HG02840 (cell line): ENCODE data around the gene SPAG16.

Experiments used
- ATAC-seq: cut with Tn5 transposase; IDR thresholded peaks from one replicate; pipeline ENCODE4 v1.9.1; 2021; ENCODE audit warnings: mild to moderate bottlenecking, moderate library complexity, moderate number of reproducible peaks; ENCODE audit not compliant: unreplicated experiment, low FRiP score

SPAG16 gene

GRCh38 chr2:213537579-213537978, 253.3 kb downstream of the SPAG16 start:
- ATAC-seq: no peak

- ATAC-seq: no peak
Measured at GRCh38 chr2:213544940-213545339, 260.7 kb downstream of the SPAG16 start.

GRCh38 chr2:213545481-213545880, 261.2 kb downstream of the SPAG16 start:
- ATAC-seq: no peak

GRCh38 chr2:213545964-213546475, 261.8 kb downstream of the SPAG16 start:
- ATAC-seq: no peak

- no peak for ATAC-seq
Measured at GRCh38 chr2:213551526-213551925, 267.3 kb downstream of the SPAG16 start.

- ATAC-seq: no peak
Measured at GRCh38 chr2:213559053-213559452, 274.8 kb downstream of the SPAG16 start.

- no peak for ATAC-seq
Measured at GRCh38 chr2:213561759-213562158, 277.5 kb downstream of the SPAG16 start.

- ATAC-seq: no peak
Measured at GRCh38 chr2:213562539-213563180, 278.4 kb downstream of the SPAG16 start.

GRCh38 chr2:213566846-213567245, 282.6 kb downstream of the SPAG16 start:
- no peak for ATAC-seq

- no peak for ATAC-seq
Measured at GRCh38 chr2:213609570-213610170, 325.4 kb downstream of the SPAG16 start.

- no peak for ATAC-seq
Measured at GRCh38 chr2:213627054-213627710, 342.9 kb downstream of the SPAG16 start.

- no peak for ATAC-seq
Measured at GRCh38 chr2:213627835-213628460, 343.7 kb downstream of the SPAG16 start.

GRCh38 chr2:213640738-213641425, 356.6 kb downstream of the SPAG16 start:
- ATAC-seq: no peak

- ATAC-seq: no peak
Measured at GRCh38 chr2:213644926-213645325, 360.7 kb downstream of the SPAG16 start.

- no peak for ATAC-seq
Measured at GRCh38 chr2:213649176-213649575, 364.9 kb downstream of the SPAG16 start.

- ATAC-seq: no peak
Measured at GRCh38 chr2:213664817-213665216, 380.6 kb downstream of the SPAG16 start.

- ATAC-seq: no peak
Measured at GRCh38 chr2:213669657-213670056, 385.4 kb downstream of the SPAG16 start.

GRCh38 chr2:213678437-213679218, 394.4 kb downstream of the SPAG16 start:
- no peak for ATAC-seq

GRCh38 chr2:213679894-213680293, 395.6 kb downstream of the SPAG16 start:
- no peak for ATAC-seq

- no peak for ATAC-seq
Measured at GRCh38 chr2:213682276-213682675, 398.0 kb downstream of the SPAG16 start.
